Smooth muscle cell (in vitro differentiated cells): ENCODE data around the gene DPM3. TPM values are rescaled to one million over a fixed set of nuclear protein-coding genes. Genes with fewer than 3 reads are reported as not detected.

Experiments used
- DNase-seq: peaks from one replicate; lab custom pipeline; 2025; ENCODE audit not compliant: unreplicated experiment; lab: John Stamatoyannopoulos, UW
- H2AFZ ChIP-seq: fragments of 200-600 bp; sonication (generic); 2 replicates; pipeline ENCODE4 v1.6.0; 2016; ENCODE audit warnings: antibody characterized with exemption, low read depth, mild to moderate bottlenecking
- H3F3A ChIP-seq: fragments of 200-600 bp; sonication (generic); 2 replicates; pipeline ENCODE4 v1.6.0; 2017; ENCODE audit warnings: antibody characterized with exemption, low read depth
- H3K27ac ChIP-seq: fragments of 200-600 bp; sonication (generic); 2 replicates; pipeline ENCODE4 v1.5.1; 2016; ENCODE audit warnings: low read depth, mild to moderate bottlenecking
- H3K27me3 ChIP-seq: fragments of 200-600 bp; sonication (generic); 2 replicates; pipeline ENCODE4 v1.6.1; 2016; ENCODE audit warnings: low read depth, mild to moderate bottlenecking
- H3K36me3 ChIP-seq: fragments of 200-600 bp; sonication (generic); 2 replicates; pipeline ENCODE4 v1.5.1; 2016; ENCODE audit warnings: low read depth
- H3K4me1 ChIP-seq: fragments of 200-600 bp; sonication (generic); 2 replicates; pipeline ENCODE4 v1.5.1; 2016; ENCODE audit warnings: low read depth
- H3K4me2 ChIP-seq: fragments of 200-600 bp; sonication (generic); 2 replicates; pipeline ENCODE4 v1.6.0; 2016; ENCODE audit warnings: mild to moderate bottlenecking
- H3K4me3 ChIP-seq: fragments of 200-600 bp; sonication (generic); 2 replicates; pipeline ENCODE4 v1.5.1; 2016; ENCODE audit warnings: mild to moderate bottlenecking
- H3K79me2 ChIP-seq: fragments of 200-600 bp; sonication (generic); 2 replicates; pipeline ENCODE4 v1.6.0; 2016; ENCODE audit warnings: low read depth, mild to moderate bottlenecking
- H3K9ac ChIP-seq: fragments of 200-600 bp; sonication (generic); 2 replicates; pipeline ENCODE4 v1.6.0; 2016; ENCODE audit warnings: low read depth
- H3K9me3 ChIP-seq: fragments of 200-600 bp; sonication (generic); replicated peaks from 2 replicates; pipeline ENCODE4 v1.5.1; 2016; ENCODE audit warnings: low read depth
- H4K20me1 ChIP-seq: fragments of 200-600 bp; sonication (generic); 2 replicates; pipeline ENCODE4 v1.6.0; 2016; ENCODE audit warnings: low read depth
- WGBS: methylation state at CpG from one replicate; pipeline ENCODE4 v1.1.7; 2016; ENCODE audit warnings: low lambda C conversion rate; 5-methylcytosine and 5-hydroxymethylcytosine counted together
- polyA plus RNA-seq: library from polyadenylated mRNA; unstranded; fragments of >200 nt; fragmentation: Nextera tagmentation; extraction: Ambion mirVana; gene quantifications from 2 replicates; pipeline ENCODE4 v1.2.1, GENCODE V29; 2016
- total RNA-seq: library from RNA; depleted of rRNA; stranded (reverse); fragments of >200 nt; gene quantifications from 2 replicates; pipeline ENCODE4 v1.2.3, GENCODE V29; 2014
- TF ChIP-seq, protein P1 (sequence below): fragments of 200-600 bp; sonication (generic); IDR thresholded peaks from 2 replicates; pipeline ENCODE4 v1.5.1; 2017; ENCODE audit warnings: borderline replicate concordance, mild to moderate bottlenecking, antibody characterized with exemption; ENCODE audit not compliant: insufficient read depth, poor library complexity, severe bottlenecking

Gene DPM3
- total and polyA plus RNA-seq, 2 experiments from 2014 or later = 69.1 to 75.8 TPM

DNA sequence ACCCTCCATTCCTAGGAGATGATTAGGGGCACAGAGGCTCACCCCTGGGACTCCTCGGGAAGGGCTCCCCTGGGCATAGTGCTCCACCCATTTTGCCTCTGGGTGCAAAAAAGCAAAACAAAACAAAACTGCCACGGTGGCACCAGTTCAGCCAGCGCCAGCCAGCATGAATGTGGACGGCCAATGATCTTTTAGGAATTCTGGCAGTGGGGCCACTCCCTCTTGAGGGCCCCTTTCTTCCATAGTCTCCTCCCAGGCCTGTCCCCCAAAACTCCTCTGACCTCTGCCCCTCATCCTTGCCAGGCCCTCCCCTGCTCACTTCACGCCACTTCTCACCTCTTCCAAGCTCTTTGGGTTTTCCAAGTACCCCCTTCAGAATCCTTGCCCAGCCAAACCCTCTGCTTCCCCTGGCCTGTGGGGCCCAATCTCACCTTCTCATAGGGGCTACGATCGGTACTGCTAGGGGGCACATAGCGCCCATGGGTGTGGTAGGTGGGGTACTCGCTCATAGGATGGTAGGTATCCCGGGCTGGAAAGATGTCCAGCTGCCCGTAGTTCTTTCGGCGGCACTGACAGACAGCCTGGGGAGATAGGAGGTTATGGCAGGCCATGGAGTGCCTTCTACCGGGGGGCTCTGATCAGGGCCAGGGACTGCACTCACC is 46.6 kb upstream of the DPM3 start:
- Histone ChIP-seq H3F3A (no peaks in the 10 kb centered on the region), H4K20me1 (no peaks in the 10 kb centered on the region), H2AFZ (no peak overlapping the region), H3K27ac (no peak overlapping the region), H3K9me3 (no peaks in the 10 kb centered on the region), H3K36me3 (no peaks in the 10 kb centered on the region), H3K27me3 (no peaks in the 10 kb centered on the region), H3K4me1 (no peaks in the 10 kb centered on the region), H3K4me2 (no peak overlapping the region), H3K9ac (no peak overlapping the region), H3K4me3 (no peak overlapping the region), H3K79me2 (no peaks in the 10 kb centered on the region)
- DNase-seq = no peak
- TF ChIP-seq, protein P1, sequence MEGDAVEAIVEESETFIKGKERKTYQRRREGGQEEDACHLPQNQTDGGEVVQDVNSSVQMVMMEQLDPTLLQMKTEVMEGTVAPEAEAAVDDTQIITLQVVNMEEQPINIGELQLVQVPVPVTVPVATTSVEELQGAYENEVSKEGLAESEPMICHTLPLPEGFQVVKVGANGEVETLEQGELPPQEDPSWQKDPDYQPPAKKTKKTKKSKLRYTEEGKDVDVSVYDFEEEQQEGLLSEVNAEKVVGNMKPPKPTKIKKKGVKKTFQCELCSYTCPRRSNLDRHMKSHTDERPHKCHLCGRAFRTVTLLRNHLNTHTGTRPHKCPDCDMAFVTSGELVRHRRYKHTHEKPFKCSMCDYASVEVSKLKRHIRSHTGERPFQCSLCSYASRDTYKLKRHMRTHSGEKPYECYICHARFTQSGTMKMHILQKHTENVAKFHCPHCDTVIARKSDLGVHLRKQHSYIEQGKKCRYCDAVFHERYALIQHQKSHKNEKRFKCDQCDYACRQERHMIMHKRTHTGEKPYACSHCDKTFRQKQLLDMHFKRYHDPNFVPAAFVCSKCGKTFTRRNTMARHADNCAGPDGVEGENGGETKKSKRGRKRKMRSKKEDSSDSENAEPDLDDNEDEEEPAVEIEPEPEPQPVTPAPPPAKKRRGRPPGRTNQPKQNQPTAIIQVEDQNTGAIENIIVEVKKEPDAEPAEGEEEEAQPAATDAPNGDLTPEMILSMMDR = no peak
- WGBS = 91% methylated on average over 14 of the region's 14 CpGs

DNA sequence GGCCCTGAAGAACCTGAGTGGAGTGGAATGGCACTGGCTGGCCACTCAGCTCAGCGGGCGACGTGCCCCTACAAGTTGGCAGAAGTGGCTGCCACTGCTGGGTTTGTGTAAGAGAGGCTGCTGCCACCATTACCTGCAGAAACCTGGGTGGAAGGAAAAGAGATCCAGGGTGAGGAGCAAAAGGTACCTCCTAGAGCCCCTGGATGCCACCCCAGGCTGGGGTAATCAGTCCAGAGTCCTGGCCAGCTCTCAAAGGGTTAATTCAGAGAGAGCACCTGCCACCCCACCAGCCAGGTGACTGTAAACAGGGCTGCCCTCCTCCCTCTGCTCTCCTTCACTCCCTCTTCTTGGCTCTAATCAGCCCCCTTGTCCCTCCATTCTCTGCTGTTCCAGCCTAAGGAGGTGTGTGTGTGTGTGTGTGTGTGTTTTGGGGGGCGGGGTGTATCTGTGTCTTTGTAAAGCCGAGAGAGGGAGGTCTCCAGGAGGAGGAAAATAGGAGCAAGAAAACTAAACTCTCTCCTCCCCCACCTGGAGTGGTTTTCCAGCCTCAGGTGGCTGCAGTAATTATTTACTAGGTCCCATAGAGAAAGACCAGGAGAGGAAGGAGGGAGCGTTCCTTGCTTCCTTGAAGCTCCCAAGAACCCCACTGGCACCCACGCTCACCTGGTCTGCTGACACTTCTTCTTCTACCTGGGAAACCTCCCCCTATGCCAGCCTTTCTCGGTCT is 45.9 kb upstream of the DPM3 start:
- Histone ChIP-seq H3K36me3 (no peaks in the 10 kb centered on the region), H3K27ac (no peak overlapping the region), H3K4me1 (no peaks in the 10 kb centered on the region), H3F3A (no peaks in the 10 kb centered on the region), H3K9ac (no peak overlapping the region), H3K27me3 (no peaks in the 10 kb centered on the region), H3K4me3 (no peak overlapping the region), H2AFZ (no peak overlapping the region), H3K79me2 (no peaks in the 10 kb centered on the region), H3K4me2 (no peak overlapping the region), H4K20me1 (no peaks in the 10 kb centered on the region), H3K9me3 (no peaks in the 10 kb centered on the region)
- 85% methylated on average over 7 of the region's 8 CpGs for WGBS
- no peak for DNase-seq
- TF ChIP-seq, protein P1 = no peak

DNA sequence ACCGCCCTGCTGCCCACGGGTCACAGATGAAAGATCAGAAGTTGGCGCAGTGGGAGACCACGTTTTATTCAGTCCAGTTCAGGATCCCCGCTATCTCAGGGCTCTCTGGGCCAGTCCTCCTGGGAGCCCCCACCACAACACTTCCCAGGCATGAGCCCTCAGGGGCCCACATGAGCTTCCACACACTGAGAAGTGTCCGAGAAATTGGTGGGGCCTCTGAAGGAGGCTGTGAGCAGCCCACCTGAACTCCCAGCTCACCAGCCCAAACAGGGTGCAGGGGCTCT is 45.4 kb upstream of the DPM3 start:
- TF ChIP-seq, protein P1 = no peak
- no peak overlapping the region for H3K4me3 ChIP-seq
- H3K4me2 ChIP-seq = no peak overlapping the region
- no peaks in the 10 kb centered on the region for H3K79me2 ChIP-seq
- no peaks in the 10 kb centered on the region for H3K4me1 ChIP-seq
- H3F3A ChIP-seq = no peaks in the 10 kb centered on the region
- H3K27me3 ChIP-seq = no peaks in the 10 kb centered on the region
- no peak overlapping the region for H3K9ac ChIP-seq
- H3K9me3 ChIP-seq = no peaks in the 10 kb centered on the region
- H4K20me1 ChIP-seq = no peaks in the 10 kb centered on the region
- no peak for DNase-seq
- no peak overlapping the region for H2AFZ ChIP-seq
- H3K27ac ChIP-seq = no peak overlapping the region
- no peaks in the 10 kb centered on the region for H3K36me3 ChIP-seq
- 80% methylated on average over 6 of the region's 6 CpGs for WGBS
